Renal cortex interstitium (tissue), 11 donors: Measurements from ENCODE around the gene RALGDS. TPM values are rescaled to one million over a fixed set of nuclear protein-coding genes. Genes with fewer than 3 reads are reported as not detected.

Source experiments
- DNase-seq, 11 donors: peaks; one replicate each; pipeline ENCODE4 v3.0.0-alpha.2; 2013; ENCODE audit warnings: low read depth in 9 of 11, low spot score in 4 of 11; ENCODE audit errors: extremely low read depth in 1 of 11
- polyA plus RNA-seq, 3 donors: library from polyadenylated mRNA; unstranded; fragments of 120-200 nt; gene quantifications; one replicate each; pipeline ENCODE4 v1.2.1, GENCODE V29; 2013; ENCODE audit not compliant: insufficient read length in 3 of 3

RALGDS gene
- polyA plus RNA-seq, 3 donors = 30.6 to 44.4 (median 40.2) TPM

GRCh38 chr9:133125941-133126696 is 5.1 kb upstream of the RALGDS start:
- peak in 1 of 11 donors; percentile 58 for DNase-seq

- no peak for DNase-seq
These were observed 3.9 kb upstream of the RALGDS start for GRCh38 chr9:133124907-133125275.

- no peak for DNase-seq
These were observed 3.3 kb upstream of the RALGDS start for GRCh38 chr9:133124123-133124906.

- no peak for DNase-seq
These were observed 2.0 kb upstream of the RALGDS start for GRCh38 chr9:133122935-133123611.

GRCh38 chr9:133122605-133122934 is 1.5 kb upstream of the RALGDS start:
- no peak for DNase-seq

- DNase-seq = no peak
These were observed 993 bp upstream of the RALGDS start for GRCh38 chr9:133121915-133122550.

- DNase-seq = no peak
These were observed 391 bp downstream of the RALGDS start for GRCh38 chr9:133120501-133121197.

GRCh38 chr9:133119846-133120500 is 1.1 kb downstream of the RALGDS start:
- no peak for DNase-seq

GRCh38 chr9:133119103-133119845 is 1.8 kb downstream of the RALGDS start:
- no peak for DNase-seq

- DNase-seq = no peak
These were observed 2.5 kb downstream of the RALGDS start for GRCh38 chr9:133118568-133118967.

- DNase-seq = no peak
These were observed 2.9 kb downstream of the RALGDS start for GRCh38 chr9:133118179-133118520.

GRCh38 chr9:133117271-133118178 is 3.5 kb downstream of the RALGDS start:
- no peak for DNase-seq

GRCh38 chr9:133116346-133117231 is 4.5 kb downstream of the RALGDS start:
- DNase-seq = no peak

- DNase-seq = no peak
These were observed 5.3 kb downstream of the RALGDS start for GRCh38 chr9:133115604-133116345.

- DNase-seq = no peak
These were observed 6.0 kb downstream of the RALGDS start for GRCh38 chr9:133114886-133115603.
